Measurements from ENCODE around the gene AMELX.

GRCh38 chrX:11257711-11258110 is 35.5 kb upstream of the AMELX start:
- TF ChIP-seq POLR2A (IDR thresholded peaks at IDR 0.05) (no peak), POLR2AphosphoS5 (IDR thresholded peaks at IDR 0.05) (no peak), CTCF (IDR thresholded peaks at IDR 0.05) (no peak)

All from suprapubic skin (tissue), 4 donors.